ENCODE results near the gene TTC22.

GRCh38 chr1:54842963-54843362 lies 41.8 kb upstream of the TTC22 start:
- TF ChIP-seq POLR2A (IDR thresholded peaks at IDR 0.05) (no peak), EP300 (IDR thresholded peaks at IDR 0.05) (no peak)
